IMR-90 (cell line): Measurements from ENCODE around the gene PMS1.

Experiments used
- BHLHE40 ChIP-seq: fragments of 150-350 bp; IDR thresholded peaks from 2 replicates; pipeline ENCODE4 v1.6.1; 2016; ENCODE audit warnings: mild to moderate bottlenecking, low read depth, low read length
- CEBPB ChIP-seq: IDR thresholded peaks from 2 replicates; pipeline ENCODE4 v1.6.1; 2012; ENCODE audit warnings: low read depth, low read length, improper control_type of control experiment
- CHD1 ChIP-seq: IDR thresholded peaks from 2 replicates; pipeline ENCODE4 v1.6.1; 2012; ENCODE audit warnings: low read depth, low read length, improper control_type of control experiment
- CTCF ChIP-seq: conservative IDR thresholded peaks from 2 replicates; pipeline ENCODE4 v1.5.1; 2012; ENCODE audit warnings: mild to moderate bottlenecking, low read depth, low read length, improper control_type of control experiment
- FOS ChIP-seq: fragments of 150-350 bp; IDR thresholded peaks from 2 replicates; pipeline ENCODE4 v1.6.1; 2016; ENCODE audit warnings: low read depth, low read length
- MAFK ChIP-seq: IDR thresholded peaks from 2 replicates; pipeline ENCODE4 v1.6.1; 2012; ENCODE audit warnings: low read depth, low read length, improper control_type of control experiment
- MAZ ChIP-seq: IDR thresholded peaks from 2 replicates; pipeline ENCODE4 v1.6.1; 2012; ENCODE audit warnings: low read depth, mild to moderate bottlenecking, low read length, improper control_type of control experiment, moderate library complexity, borderline replicate concordance
- NFE2L2 ChIP-seq: fragments of 150-350 bp; IDR thresholded peaks from 2 replicates; pipeline ENCODE4 v1.6.1; 2016; ENCODE audit warnings: low read depth, mild to moderate bottlenecking, low read length
- POLR2A ChIP-seq: IDR thresholded peaks from 2 replicates; pipeline ENCODE4 v1.6.1; 2012; ENCODE audit warnings: mild to moderate bottlenecking, low read depth, low read length
- RAD21 ChIP-seq: IDR thresholded peaks from 2 replicates; pipeline ENCODE4 v1.6.1; 2012; ENCODE audit warnings: low read length, improper control_type of control experiment
- RCOR1 ChIP-seq: IDR thresholded peaks from 2 replicates; pipeline ENCODE4 v1.6.1; 2012; ENCODE audit warnings: mild to moderate bottlenecking, low read length, improper control_type of control experiment; ENCODE audit not compliant: insufficient replicate concordance
- RFX5 ChIP-seq: IDR thresholded peaks from 2 replicates; pipeline ENCODE4 v1.8.0; 2012; ENCODE audit warnings: low read depth, mild to moderate bottlenecking, low read length, moderate library complexity
- SMC3 ChIP-seq: fragments of 150-350 bp; IDR thresholded peaks from 2 replicates; pipeline ENCODE4 v1.6.1; 2016; ENCODE audit warnings: low read depth, mild to moderate bottlenecking, antibody characterized with exemption, low read length, moderate library complexity
- USF2 ChIP-seq: fragments of 150-350 bp; IDR thresholded peaks from 2 replicates; pipeline ENCODE4 v1.6.1; 2017; ENCODE audit warnings: mild to moderate bottlenecking, antibody characterized with exemption, low read length, low read depth

- no peak for TF ChIP-seq POLR2A
- no peak for TF ChIP-seq USF2
- no peak for TF ChIP-seq CTCF
- no peak for TF ChIP-seq CEBPB
- no peak for TF ChIP-seq MAZ
- no peak for TF ChIP-seq RFX5
- TF ChIP-seq FOS, result no peak
- no peak for TF ChIP-seq RAD21
- no peak for TF ChIP-seq NFE2L2
- no peak for TF ChIP-seq SMC3
- no peak for TF ChIP-seq BHLHE40
- TF ChIP-seq CHD1, result no peak
- TF ChIP-seq RCOR1, result no peak
- TF ChIP-seq MAFK, result no peak
Measured at GRCh38 chr2:189880832-189881492, 96.7 kb downstream of the PMS1 start.
